ENCODE results near the gene LAMA5. TPM values are rescaled to one million over a fixed set of nuclear protein-coding genes. Genes with fewer than 3 reads are reported as not detected.

The LAMA5 gene
- polyA plus RNA-seq, 3 donors = 46.3 to 364 (median 81.1) TPM

- H3K27ac ChIP-seq (ENCODE audit: low read depth, low read length) = no peak overlapping the region
- WGBS, 3 donors = 87 to 88% (median 87%) methylated on average over 10 of the region's 10 CpGs
Observed at GRCh38 chr20:62392077-62392418, 24.9 kb upstream of the LAMA5 start.

- WGBS, 3 donors = 84 to 88% (median 87%) methylated on average over 43 to 44 of the region's 44 CpGs
- no peak overlapping the region for H3K27ac ChIP-seq (ENCODE audit: low read depth, low read length)
Observed at GRCh38 chr20:62391165-62392076, 24.3 kb upstream of the LAMA5 start.

GRCh38 chr20:62390317-62391164 lies 23.4 kb upstream of the LAMA5 start:
- WGBS, 3 donors = 80 to 86% (median 80%) methylated on average over 29 of the region's 29 CpGs
- H3K27ac ChIP-seq (ENCODE audit: low read depth, low read length) = no peak overlapping the region

GRCh38 chr20:62389601-62390087 lies 22.5 kb upstream of the LAMA5 start:
- 75 to 81% (median 79%) methylated on average over 5 of the region's 5 CpGs for WGBS, 3 donors
- H3K27ac ChIP-seq (ENCODE audit: low read depth, low read length) = no peak overlapping the region

- 74 to 86% (median 83%) methylated on average over 11 of the region's 11 CpGs for WGBS, 3 donors
Observed at GRCh38 chr20:62388839-62389600, 21.9 kb upstream of the LAMA5 start.

GRCh38 chr20:62387933-62388635 lies 21.0 kb upstream of the LAMA5 start:
- no peak overlapping the region for H3K27ac ChIP-seq (ENCODE audit: low read depth, low read length)
- WGBS, 3 donors = 63 to 77% (median 67%) methylated on average over 20 of the region's 20 CpGs

More at GRCh38 chr20:62388839-62389600, 21.9 kb upstream of the LAMA5 start:
- H3K27ac ChIP-seq (ENCODE audit: low read depth, low read length) = no peak overlapping the region

- 3% methylated on average over 33 to 47 of the region's 47 CpGs for WGBS, 3 donors
- no peak overlapping the region for H3K27ac ChIP-seq (ENCODE audit: low read depth, low read length)
Observed at GRCh38 chr20:62387219-62387913, 20.3 kb upstream of the LAMA5 start.

GRCh38 chr20:62386383-62387218 lies 19.5 kb upstream of the LAMA5 start, which contains the start of gene RPS21:
TSS of gene RPS21 (plus strand) at chr20:62387103. CDS start at chr20:62387339, 236 bp downstream.
- 0 to 1% (median 1%) methylated on average over 61 to 83 of the region's 83 CpGs for WGBS, 3 donors

GRCh38 chr20:62382306-62383198 lies 15.4 kb upstream of the LAMA5 start:
- H3K27ac ChIP-seq (ENCODE audit: low read depth, low read length) = no peak overlapping the region
- 40 to 47% (median 43%) methylated on average over 18 of the region's 18 CpGs for WGBS, 3 donors

More at GRCh38 chr20:62386383-62387218, 19.5 kb upstream of the LAMA5 start, which contains the start of gene RPS21:
- no peak within 1 kb of the TSS for H3K27ac ChIP-seq (ENCODE audit: low read depth, low read length)

- no peak overlapping the region for H3K27ac ChIP-seq (ENCODE audit: low read depth, low read length)
- WGBS, 3 donors = 84 to 96% (median 94%) methylated on average over 6 of the region's 6 CpGs
Observed at GRCh38 chr20:62381842-62382241, 14.7 kb upstream of the LAMA5 start.

- no peak overlapping the region for H3K27ac ChIP-seq (ENCODE audit: low read depth, low read length)
- 56 to 65% (median 61%) methylated on average over 16 of the region's 16 CpGs for WGBS, 3 donors
Observed at GRCh38 chr20:62381202-62381797, 14.2 kb upstream of the LAMA5 start.

- no peak overlapping the region for H3K27ac ChIP-seq (ENCODE audit: low read depth, low read length)
- 78 to 84% (median 81%) methylated on average over 22 of the region's 22 CpGs for WGBS, 3 donors
Observed at GRCh38 chr20:62378215-62378614, 11.1 kb upstream of the LAMA5 start.

GRCh38 chr20:62377615-62378178 lies 10.6 kb upstream of the LAMA5 start:
- no peak overlapping the region for H3K27ac ChIP-seq (ENCODE audit: low read depth, low read length)
- WGBS, 3 donors = 38 to 69% (median 65%) methylated on average over 15 of the region's 15 CpGs

GRCh38 chr20:62377064-62377461 lies 10.0 kb upstream of the LAMA5 start:
- no peak overlapping the region for H3K27ac ChIP-seq (ENCODE audit: low read depth, low read length)
- 74 to 88% (median 84%) methylated on average over 17 of the region's 17 CpGs for WGBS, 3 donors

Measured in adipose tissue (tissue), 3 donors.